Naive B cell (primary cell): ENCODE data around the gene SDC3. TPM values are rescaled to one million over a fixed set of nuclear protein-coding genes. Genes with fewer than 3 reads are reported as not detected.
"Not testable (repeated sequence)": the region's sequence is repeated elsewhere in the genome, so short reads cannot be mapped to it uniquely, and the experiment has no call there.

Source experiments
- ATAC-seq, 2 donors: fragments of 150-1000 bp; cut with Tn5 transposase; 2 replicates each; pipeline ENCODE4 v1.10.0; 2021; ENCODE audit warnings: low read depth in 2 of 2, mild to moderate bottlenecking in 2 of 2, moderate library complexity in 2 of 2
- DNase-seq: peaks from one replicate; pipeline ENCODE4 v3.0.0; 2022
- H3K27ac Mint-ChIP-seq, 6 donors: one replicate each; pipeline ENCODE4 v1.8.0; 2020 to 2022; ENCODE audit warnings: mild to moderate bottlenecking in 6 of 6, mixed read lengths in 6 of 6, moderate library complexity in 5 of 6, inconsistent platforms in 2 of 6
- H3K27me3 Mint-ChIP-seq, 3 donors: one replicate each; pipeline ENCODE4 v1.8.0; 2021 to 2022; ENCODE audit warnings: mixed read lengths in 3 of 3, mild to moderate bottlenecking in 1 of 3
- H3K36me3 Mint-ChIP-seq, 2 donors: one replicate each; pipeline ENCODE4 v1.8.0; 2020 to 2022; ENCODE audit warnings: mixed read lengths in 2 of 2, inconsistent platforms in 1 of 2, mild to moderate bottlenecking in 1 of 2
- H3K4me1 Mint-ChIP-seq, 3 donors: one replicate each; pipeline ENCODE4 v1.8.0; 2020 to 2022; ENCODE audit warnings: mixed read lengths in 3 of 3, inconsistent platforms in 1 of 3, mild to moderate bottlenecking in 1 of 3, moderate library complexity in 1 of 3
- H3K4me3 Mint-ChIP-seq, 8 donors: one replicate each; pipeline ENCODE4 v1.8.0; 2020 to 2022; ENCODE audit warnings: mild to moderate bottlenecking in 8 of 8, mixed read lengths in 8 of 8, moderate library complexity in 8 of 8, inconsistent platforms in 2 of 8
- H3K9me3 Mint-ChIP-seq, 7 donors: one replicate each; pipeline ENCODE4 v1.8.0; 2020 to 2022; ENCODE audit warnings: mixed read lengths in 7 of 7, mild to moderate bottlenecking in 5 of 7, inconsistent platforms in 2 of 7, moderate library complexity in 1 of 7
- polyA plus RNA-seq, 6 donors: library from polyadenylated mRNA; unstranded; fragments of 300-500 nt; fragmentation: Illumina TruSeq; gene quantifications; one replicate each; pipeline ENCODE4 v1.2.3, GENCODE V29; 2021; ENCODE audit warnings: low read depth in 6 of 6

SDC3 gene, protein sequence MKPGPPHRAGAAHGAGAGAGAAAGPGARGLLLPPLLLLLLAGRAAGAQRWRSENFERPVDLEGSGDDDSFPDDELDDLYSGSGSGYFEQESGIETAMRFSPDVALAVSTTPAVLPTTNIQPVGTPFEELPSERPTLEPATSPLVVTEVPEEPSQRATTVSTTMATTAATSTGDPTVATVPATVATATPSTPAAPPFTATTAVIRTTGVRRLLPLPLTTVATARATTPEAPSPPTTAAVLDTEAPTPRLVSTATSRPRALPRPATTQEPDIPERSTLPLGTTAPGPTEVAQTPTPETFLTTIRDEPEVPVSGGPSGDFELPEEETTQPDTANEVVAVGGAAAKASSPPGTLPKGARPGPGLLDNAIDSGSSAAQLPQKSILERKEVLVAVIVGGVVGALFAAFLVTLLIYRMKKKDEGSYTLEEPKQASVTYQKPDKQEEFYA
- polyA plus RNA-seq, result under 1 TPM in 1 of 6 donors, not detected in 5; 0.04 TPM

DNA sequence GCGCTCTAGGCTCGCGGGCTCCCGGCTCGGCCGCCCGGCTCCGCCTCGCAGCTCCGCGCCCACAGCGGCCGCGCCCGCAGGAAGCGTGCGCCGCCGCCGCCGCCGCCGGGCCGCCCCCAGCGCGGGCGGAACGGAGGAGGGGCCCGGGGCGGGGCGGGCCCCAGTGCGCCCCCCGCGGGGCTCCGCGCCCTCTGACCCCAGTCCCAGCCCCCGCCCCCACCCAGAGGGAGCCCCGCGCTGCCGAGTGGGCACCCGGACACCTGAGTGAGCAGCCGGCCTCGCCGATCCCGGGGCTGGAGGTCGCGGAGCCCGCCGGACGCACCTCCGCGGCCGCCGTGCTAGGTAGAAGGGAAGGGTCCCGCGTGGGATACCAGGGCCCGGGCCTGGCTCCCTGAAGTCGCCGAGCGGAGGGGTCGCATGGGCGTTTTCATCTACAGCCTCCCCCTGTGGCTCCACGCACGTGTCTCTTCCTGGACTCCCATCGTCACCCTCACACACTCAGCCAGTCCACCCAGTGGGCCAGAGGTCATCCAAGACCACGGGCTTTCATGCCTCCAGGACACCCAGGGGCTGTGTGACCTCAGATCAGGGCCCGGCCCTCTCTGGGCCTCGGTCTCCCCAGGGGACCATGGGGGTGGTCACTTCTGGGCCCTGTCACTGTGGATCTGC, at the start of gene SDC3:
TSS of gene SDC3 (minus strand) at position 63 of the 669 bp plus-strand sequence. CDS start 172 bp downstream, outside the sequence.
- peak; percentile 59 to 67 for ATAC-seq
- peak within 1 kb of the TSS in 5 of 6 donors; percentile 53 to 73 (median 67) for H3K27ac Mint-ChIP-seq
- DNase-seq, result no peak
- peak within 1 kb of the TSS; percentile 86 to 93 (median 91) for H3K4me3 Mint-ChIP-seq
- no peaks in the 10 kb centered on the region for H3K36me3 Mint-ChIP-seq
- H3K4me1 Mint-ChIP-seq, result peaks cover 27 to 34% (median 34%) of the 10 kb centered on the region in 3 donors
- peaks cover 0 to 2% (median 0%) of the 10 kb centered on the region in 7 donors for H3K9me3 Mint-ChIP-seq
- H3K27me3 Mint-ChIP-seq, result peaks cover 14 to 79% (median 65%) of the 10 kb centered on the region in 3 donors

- ATAC-seq (peak; percentile 27 to 48), DNase-seq (peak; percentile 3)
- peaks cover 8 to 25% of the 10 kb centered on the region in 2 donors for H3K36me3 Mint-ChIP-seq
- peaks cover 4 to 24% (median 9%) of the 10 kb centered on the region in 3 donors for H3K4me1 Mint-ChIP-seq
- H3K27me3 Mint-ChIP-seq, result no peaks in the 10 kb centered on the region
- H3K9me3 Mint-ChIP-seq, result no peaks in the 10 kb centered on the region
- H3K4me3 Mint-ChIP-seq, result no peak overlapping the region
- H3K27ac Mint-ChIP-seq, result peak overlapping the region in 3 of 6 donors; percentile 36 to 84 (median 49)
Observed at GRCh38 chr1:30957560-30958222, 49.1 kb upstream of the SDC3 start.

GRCh38 chr1:30955448-30956015, 47.0 kb upstream of the SDC3 start:
- H3K36me3 Mint-ChIP-seq, result peaks cover 22 to 33% of the 10 kb centered on the region in 2 donors
- no peak overlapping the region for H3K27ac Mint-ChIP-seq
- H3K27me3 Mint-ChIP-seq, result no peaks in the 10 kb centered on the region
- no peak overlapping the region for H3K4me3 Mint-ChIP-seq
- DNase-seq (no peak), ATAC-seq (no peak)
- H3K4me1 Mint-ChIP-seq, result peaks cover 4 to 29% (median 9%) of the 10 kb centered on the region in 3 donors
- H3K9me3 Mint-ChIP-seq, result no peaks in the 10 kb centered on the region

DNA sequence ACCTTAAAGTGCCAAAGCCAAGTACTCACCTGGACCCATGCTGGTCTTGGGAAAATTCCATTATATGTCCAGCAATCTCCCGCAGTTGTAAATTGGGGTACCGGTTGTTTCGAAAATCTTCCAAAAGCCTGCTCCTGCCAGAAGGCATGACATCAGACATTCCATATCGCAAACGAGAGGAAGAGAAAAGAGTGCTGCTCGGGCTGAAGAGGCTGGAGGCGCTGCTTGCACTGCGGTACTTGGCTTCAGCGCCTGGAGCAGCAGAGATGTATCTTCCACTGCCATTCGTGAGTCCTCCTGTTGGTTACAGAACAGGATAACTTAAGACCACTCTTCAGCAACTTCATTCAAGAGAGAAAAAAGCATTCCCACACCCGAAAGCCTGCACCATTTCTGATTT, 45.1 kb upstream of the SDC3 start:
- Mint-ChIP-seq H3K4me1 (peaks cover 4 to 16% (median 14%) of the 10 kb centered on the region in 3 donors), H3K27ac (peak overlapping the region in 1 of 6 donors; percentile 44), H3K27me3 (no peaks in the 10 kb centered on the region)

GRCh38 chr1:30952098-30952497, 43.5 kb upstream of the SDC3 start:
- H3K36me3 Mint-ChIP-seq, result peaks cover 15 to 23% of the 10 kb centered on the region in 2 donors
- ATAC-seq, result no peak
- H3K4me1 Mint-ChIP-seq, result peaks cover 3 to 11% (median 5%) of the 10 kb centered on the region in 3 donors
- H3K27me3 Mint-ChIP-seq, result no peaks in the 10 kb centered on the region
- no peak for DNase-seq
- no peaks in the 10 kb centered on the region for H3K9me3 Mint-ChIP-seq
- peak overlapping the region in 1 of 6 donors; percentile 87 for H3K27ac Mint-ChIP-seq
- H3K4me3 Mint-ChIP-seq, result no peak overlapping the region

More for the DNA sequence above, 45.1 kb upstream of the SDC3 start:
- no peak overlapping the region for H3K4me3 Mint-ChIP-seq
- ATAC-seq (no peak), DNase-seq (no peak)
- no peaks in the 10 kb centered on the region for H3K9me3 Mint-ChIP-seq
- H3K36me3 Mint-ChIP-seq, result peaks cover 22 to 28% of the 10 kb centered on the region in 2 donors

- Mint-ChIP-seq H3K9me3 (no peaks in the 10 kb centered on the region), H3K4me3 (no peak overlapping the region), H3K4me1 (peaks cover 3 to 11% (median 5%) of the 10 kb centered on the region in 3 donors), H3K27me3 (no peaks in the 10 kb centered on the region), H3K27ac (no peak overlapping the region), H3K36me3 (peaks cover 15 to 23% of the 10 kb centered on the region in 2 donors)
- DNase-seq (no peak), ATAC-seq (no peak)
Observed at GRCh38 chr1:30950700-30951099, 42.1 kb upstream of the SDC3 start.

DNA sequence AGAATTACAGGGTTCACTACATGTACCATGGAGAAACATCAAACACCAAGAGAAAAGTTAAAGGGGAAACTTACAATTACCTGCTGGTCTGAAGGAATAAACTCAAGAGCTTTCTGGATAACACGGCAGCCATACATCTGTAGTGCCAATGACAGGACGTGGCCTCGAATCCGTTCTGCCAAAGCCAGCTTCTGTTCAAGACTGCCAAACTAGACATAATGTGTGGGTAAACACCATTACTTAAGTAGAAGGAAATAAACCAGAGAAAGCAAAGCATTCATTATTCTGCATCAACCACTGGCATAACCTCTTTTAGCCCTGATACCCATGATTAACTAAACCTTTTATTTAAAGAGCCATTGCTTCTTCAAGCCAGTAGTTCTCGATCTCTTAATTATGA, 41.5 kb upstream of the SDC3 start:
- DNase-seq (no peak), ATAC-seq (no peak)
- peak overlapping the region in 1 of 6 donors; percentile 52 for H3K27ac Mint-ChIP-seq

DNA sequence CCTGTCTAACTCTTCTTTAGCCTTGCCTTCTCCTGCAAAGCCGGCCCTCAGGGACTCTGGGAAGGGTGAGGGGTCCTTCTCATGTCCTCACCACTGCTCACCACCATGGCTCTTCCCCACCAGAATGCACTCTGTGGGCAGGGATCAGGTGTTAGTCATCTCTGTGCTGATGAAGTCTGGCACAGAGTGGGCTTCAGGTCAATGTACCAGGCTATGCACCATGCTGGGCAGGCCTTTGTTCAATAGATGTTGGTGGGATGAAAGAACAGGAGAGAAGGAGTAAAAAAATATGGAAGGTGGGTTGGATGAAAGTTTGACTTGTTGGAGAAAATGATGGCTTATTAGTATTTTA, 40.9 kb upstream of the SDC3 start:
- Mint-ChIP-seq H3K36me3 (peaks cover 23 to 27% of the 10 kb centered on the region in 2 donors), H3K4me1 (peaks cover 3 to 11% (median 5%) of the 10 kb centered on the region in 3 donors), H3K27ac (peak overlapping the region in 1 of 6 donors; percentile 72)
- DNase-seq, H3K27me3 Mint-ChIP-seq, ATAC-seq, H3K9me3 Mint-ChIP-seq, H3K4me3 Mint-ChIP-seq: not testable (repeated sequence)

More for the DNA sequence above, 41.5 kb upstream of the SDC3 start:
- H3K4me3 Mint-ChIP-seq, result no peak overlapping the region
- H3K4me1 Mint-ChIP-seq, result peaks cover 3 to 11% (median 5%) of the 10 kb centered on the region in 3 donors
- H3K27me3 Mint-ChIP-seq, result no peaks in the 10 kb centered on the region
- H3K9me3 Mint-ChIP-seq, result no peaks in the 10 kb centered on the region
- H3K36me3 Mint-ChIP-seq, result peaks cover 21 to 27% of the 10 kb centered on the region in 2 donors

GRCh38 chr1:30948813-30949486, 40.4 kb upstream of the SDC3 start:
- DNase-seq, H3K4me3 Mint-ChIP-seq, H3K27me3 Mint-ChIP-seq, H3K9me3 Mint-ChIP-seq: not testable (repeated sequence)
- peak in 1 of 2 donors; percentile 21 for ATAC-seq
- Mint-ChIP-seq H3K36me3 (peaks cover 24 to 26% of the 10 kb centered on the region in 2 donors), H3K27ac (peak overlapping the region in 2 of 6 donors; percentile 47 to 71), H3K4me1 (peaks cover 3 to 11% (median 5%) of the 10 kb centered on the region in 3 donors)

- peaks cover 23 to 32% of the 10 kb centered on the region in 2 donors for H3K36me3 Mint-ChIP-seq
Observed at GRCh38 chr1:30948278-30948677, 39.7 kb upstream of the SDC3 start.

DNA sequence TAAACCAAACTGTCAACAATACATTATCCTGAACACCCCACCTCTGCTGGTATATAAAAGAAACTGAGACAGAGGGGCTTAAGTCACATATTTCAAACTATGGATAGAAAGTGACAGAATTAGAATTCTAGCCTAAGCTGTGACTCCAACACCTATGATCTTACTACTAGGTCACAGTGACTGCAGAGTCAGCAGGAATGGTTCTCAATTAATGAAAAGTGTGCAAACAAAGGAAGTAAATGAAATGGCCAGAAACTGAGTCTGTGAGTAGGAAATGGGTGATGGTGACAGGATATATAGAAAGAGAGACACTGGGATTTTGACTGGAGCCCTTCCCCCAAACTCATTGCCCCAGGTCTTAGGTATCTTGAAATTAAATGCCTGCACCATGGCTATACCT, 38.7 kb upstream of the SDC3 start:
- Mint-ChIP-seq H3K9me3 (no peaks in the 10 kb centered on the region), H3K36me3 (peaks cover 19 to 27% of the 10 kb centered on the region in 2 donors), H3K4me3 (no peak overlapping the region), H3K27ac (no peak overlapping the region), H3K27me3 (no peaks in the 10 kb centered on the region), H3K4me1 (peaks cover 3 to 11% (median 5%) of the 10 kb centered on the region in 3 donors)
- no peak for DNase-seq
- ATAC-seq, result no peak

More at GRCh38 chr1:30948278-30948677, 39.7 kb upstream of the SDC3 start:
- no peaks in the 10 kb centered on the region for H3K9me3 Mint-ChIP-seq
- peak overlapping the region in 2 of 6 donors; percentile 31 to 59 for H3K27ac Mint-ChIP-seq
- peak overlapping the region in 2 of 8 donors; percentile 7 to 16 for H3K4me3 Mint-ChIP-seq
- ATAC-seq (no peak), DNase-seq (no peak)
- no peaks in the 10 kb centered on the region for H3K27me3 Mint-ChIP-seq
- H3K4me1 Mint-ChIP-seq, result peaks cover 3 to 11% (median 5%) of the 10 kb centered on the region in 3 donors

DNA sequence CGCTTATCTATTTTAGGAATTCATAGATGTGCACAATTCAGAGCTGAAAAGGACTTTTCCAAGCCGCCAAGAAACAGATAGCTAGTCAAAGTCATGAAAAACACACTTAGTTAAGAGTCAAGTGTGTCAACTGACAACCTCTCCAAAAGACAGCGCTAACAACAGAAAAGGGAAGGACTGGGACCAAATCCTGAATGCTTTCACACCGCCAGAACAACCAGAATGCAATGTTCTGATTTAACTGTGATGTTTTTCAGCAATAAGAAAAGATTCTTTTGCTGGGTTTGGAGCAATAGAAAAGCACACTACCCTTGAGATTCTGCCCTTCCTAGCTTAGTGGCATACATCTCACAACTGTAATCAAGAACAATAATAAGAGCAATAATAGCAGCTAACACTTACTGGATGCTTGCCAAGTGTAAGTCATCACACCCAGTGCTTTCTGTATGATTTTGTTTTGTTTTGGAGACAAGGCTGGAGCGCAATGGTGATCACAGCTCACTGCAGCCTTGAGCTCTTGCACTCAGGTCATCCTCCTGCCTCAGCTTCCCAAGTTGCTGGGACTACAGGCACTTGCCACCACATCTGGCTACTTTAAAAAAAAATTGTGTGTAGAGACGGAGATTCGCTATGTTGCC, 33.9 kb upstream of the SDC3 start:
- DNase-seq (no peak), ATAC-seq (no peak)
- Mint-ChIP-seq H3K36me3 (peaks cover 11 to 26% of the 10 kb centered on the region in 2 donors), H3K27me3 (no peaks in the 10 kb centered on the region), H3K9me3 (no peaks in the 10 kb centered on the region), H3K4me3 (no peak overlapping the region), H3K27ac (peak overlapping the region in 2 of 6 donors; percentile 33 to 60), H3K4me1 (peaks cover 0 to 3% (median 0%) of the 10 kb centered on the region in 3 donors)
